Fibroblast of lung (primary cell): ENCODE data around the gene BRINP3. TPM values are rescaled to one million over a fixed set of nuclear protein-coding genes. Genes with fewer than 3 reads are reported as not detected.

Experiments used
- DNase-seq, 2 donors: peaks; one replicate each; pipeline versions ENCODE4 v3.0.0 to v3.0.0-alpha.2; 2010; ENCODE audit warnings: low read depth in 2 of 2
- H2AFZ ChIP-seq: 2 replicates; pipeline ENCODE4 v1.5.1; 2012; ENCODE audit warnings: low read length, control low read depth, inconsistent platforms
- H3K27ac ChIP-seq: 2 replicates; pipeline ENCODE4 v1.5.1; 2011; ENCODE audit warnings: low read length, control low read depth; ENCODE audit not compliant: insufficient read depth
- H3K27me3 ChIP-seq: 2 replicates; pipeline ENCODE4 v1.5.1; 2011; ENCODE audit warnings: mild to moderate bottlenecking, low read length; ENCODE audit not compliant: control insufficient read depth, insufficient read depth
- H3K36me3 ChIP-seq: 2 replicates; pipeline ENCODE4 v1.5.1; 2011; ENCODE audit warnings: low read length; ENCODE audit not compliant: control insufficient read depth, insufficient read depth
- H3K4me1 ChIP-seq: 2 replicates; pipeline ENCODE4 v1.5.1; 2011; ENCODE audit warnings: low read length; ENCODE audit not compliant: control insufficient read depth, insufficient read depth; ENCODE audit errors: extremely low read depth
- H3K4me2 ChIP-seq: 2 replicates; pipeline ENCODE4 v1.5.1; 2011; ENCODE audit warnings: low read length, control low read depth; ENCODE audit not compliant: insufficient read depth; ENCODE audit errors: extremely low read depth
- H3K4me3 ChIP-seq, 4 experiments: fragments of 200-600 bp in 1 of 4; sonication (generic) in 1 of 4; replicated peaks in 1 of 4; 2 replicates each; pipeline ENCODE4 v1.5.1; 2011 to 2016; ENCODE audit warnings: low read length in 4 of 4, low read depth in 3 of 4, mild to moderate bottlenecking in 3 of 4, control low read depth in 2 of 4, inconsistent platforms in 1 of 4, mixed read lengths in 1 of 4; ENCODE audit not compliant: insufficient read depth in 1 of 4; ENCODE audit errors: control extremely low read depth in 1 of 4
- H3K79me2 ChIP-seq: 2 replicates; pipeline ENCODE4 v1.5.1; 2012; ENCODE audit warnings: mild to moderate bottlenecking, low read length, inconsistent platforms; ENCODE audit not compliant: control insufficient read depth, insufficient read depth
- H3K9ac ChIP-seq: 2 replicates; pipeline ENCODE4 v1.5.1; 2011; ENCODE audit warnings: mild to moderate bottlenecking, low read length, control low read depth; ENCODE audit not compliant: insufficient read depth
- H3K9me3 ChIP-seq: 2 replicates; pipeline ENCODE4 v1.5.1; 2012; ENCODE audit warnings: low read depth, low read length; ENCODE audit not compliant: control insufficient read depth, insufficient read depth
- H4K20me1 ChIP-seq: 2 replicates; pipeline ENCODE4 v1.5.1; 2011; ENCODE audit warnings: low read length; ENCODE audit not compliant: control insufficient read depth, insufficient read depth; ENCODE audit errors: extremely low read depth
- CTCF ChIP-seq, 2 donors: IDR thresholded peaks in 1 of 2; conservative IDR thresholded peaks in 1 of 2; 1 replicate in 1 of 2; 2 replicates in 1 of 2; pipeline ENCODE4 v1.5.1; 2011 to 2012; ENCODE audit warnings: low read length in 2 of 2, control low read depth in 1 of 2, inconsistent platforms in 1 of 2, low read depth in 1 of 2, mild to moderate bottlenecking in 1 of 2
- EZH2 ChIP-seq: IDR thresholded peaks from 2 replicates; pipeline ENCODE4 v1.5.1; 2012; ENCODE audit warnings: low read length, control low read depth, mild to moderate bottlenecking; ENCODE audit errors: missing control alignments
- polyA plus RNA-seq, 2 donors: library from polyadenylated mRNA; depleted of rRNA in 1 of 2; stranded (reverse) in 1 of 2; unstranded in 1 of 2; fragments of >200 nt; gene quantifications; 2 replicates each; pipeline ENCODE4 v1.2.1, GENCODE V29; 2011 to 2012; ENCODE audit warnings: missing spikeins in 1 of 2
- total RNA-seq: library from RNA; depleted of rRNA; stranded (reverse); fragments of >200 nt; gene quantifications from 2 replicates; pipeline ENCODE4 v1.2.1, GENCODE V29; 2014

BRINP3 gene
- total and polyA plus RNA-seq, 2 donors (not counting 1 experiment from before 2014, with no cell fraction given): 0.26 to 18.8 TPM

DNA sequence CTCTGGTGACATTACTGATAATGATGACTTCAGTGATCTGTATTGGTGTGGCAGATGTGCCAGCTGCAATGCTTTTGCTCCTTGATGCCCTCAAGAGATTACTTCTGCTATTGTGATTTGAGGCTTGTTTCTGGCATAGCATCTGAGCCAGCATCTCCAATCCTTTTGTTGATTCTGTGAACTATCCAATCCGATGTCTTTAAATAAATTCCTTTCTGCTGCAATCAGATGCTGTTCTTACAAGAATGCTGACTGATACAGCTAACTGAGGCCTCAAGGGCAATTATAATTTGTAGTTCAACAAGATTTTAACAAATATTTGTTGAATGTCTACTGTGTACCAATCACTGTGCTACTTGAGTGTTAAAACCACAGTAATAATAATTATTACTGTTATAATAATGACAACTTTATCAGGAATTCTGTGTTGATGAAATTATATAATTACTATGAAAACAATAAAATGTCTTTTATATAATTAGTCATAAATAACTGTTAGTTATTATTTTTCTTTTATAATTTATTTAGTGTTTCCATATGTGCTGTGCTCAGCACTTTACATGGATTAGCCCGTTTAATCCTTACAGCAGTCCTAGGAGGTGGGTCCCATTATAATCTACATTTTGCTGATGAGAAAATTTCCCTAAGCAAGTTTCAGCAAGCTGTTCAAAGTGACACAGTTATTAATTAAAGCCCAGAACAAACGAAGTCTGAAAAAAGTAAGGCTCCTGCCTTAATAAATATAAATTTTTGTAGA, 308.2 kb downstream of the BRINP3 start:
- H3K4me3 ChIP-seq: no peak overlapping the region
- H3K79me2 ChIP-seq: no peaks in the 10 kb centered on the region
- no peak overlapping the region for H2AFZ ChIP-seq
- no peak overlapping the region for H3K4me2 ChIP-seq
- no peaks in the 10 kb centered on the region for H3K36me3 ChIP-seq
- H3K27ac ChIP-seq: no peak overlapping the region
- H3K9me3 ChIP-seq: no peaks in the 10 kb centered on the region
- DNase-seq: peak; percentile 56 to 88
- no peaks in the 10 kb centered on the region for H4K20me1 ChIP-seq
- H3K27me3 ChIP-seq: no peaks in the 10 kb centered on the region
- no peak for TF ChIP-seq CTCF (conservative IDR thresholded peaks at IDR 0.05 in 1 of 2, IDR thresholded peaks at IDR 0.05 in 1 of 2; ENCODE audit: low read depth in 1 of 2, low read length in 2 of 2)
- TF ChIP-seq EZH2: no peak
- no peaks in the 10 kb centered on the region for H3K4me1 ChIP-seq
- no peak overlapping the region for H3K9ac ChIP-seq

DNA sequence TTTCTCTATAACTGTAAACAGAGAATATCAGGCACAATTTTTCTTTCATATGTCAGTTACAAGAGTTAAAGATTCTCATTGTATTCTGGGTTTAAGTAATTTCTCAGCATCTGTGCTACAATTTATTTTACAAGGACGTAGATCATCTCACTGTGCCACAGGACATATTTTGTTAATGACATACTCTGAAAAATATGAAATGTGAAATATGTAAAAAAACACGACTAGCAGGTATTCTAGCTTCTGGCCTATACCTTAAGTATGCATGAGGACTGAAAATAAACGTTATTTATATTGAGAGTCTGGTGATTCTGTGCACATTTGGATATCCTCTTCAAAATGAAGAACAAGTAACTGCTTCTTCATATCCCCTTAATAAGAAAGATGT, 308.8 kb downstream of the BRINP3 start:
- H3K4me1 ChIP-seq: no peaks in the 10 kb centered on the region
- H3K4me3 ChIP-seq: no peak overlapping the region
- H2AFZ ChIP-seq: no peak overlapping the region
- H3K79me2 ChIP-seq: no peaks in the 10 kb centered on the region
- TF ChIP-seq CTCF (conservative IDR thresholded peaks at IDR 0.05 in 1 of 2, IDR thresholded peaks at IDR 0.05 in 1 of 2; ENCODE audit: low read depth in 1 of 2, low read length in 2 of 2) (no peak), EZH2 (no peak)
- H3K9me3 ChIP-seq: no peaks in the 10 kb centered on the region
- H4K20me1 ChIP-seq: no peaks in the 10 kb centered on the region
- no peak overlapping the region for H3K9ac ChIP-seq
- no peaks in the 10 kb centered on the region for H3K27me3 ChIP-seq
- no peak overlapping the region for H3K4me2 ChIP-seq
- no peak overlapping the region for H3K27ac ChIP-seq
- peak in 1 of 2 donors; percentile 39 for DNase-seq
- no peaks in the 10 kb centered on the region for H3K36me3 ChIP-seq

- Histone ChIP-seq H3K9ac (no peak overlapping the region), H3K4me1 (no peaks in the 10 kb centered on the region), H3K27ac (no peak overlapping the region), H3K27me3 (no peaks in the 10 kb centered on the region), H3K36me3 (no peaks in the 10 kb centered on the region), H4K20me1 (no peaks in the 10 kb centered on the region), H3K9me3 (no peaks in the 10 kb centered on the region), H3K4me2 (no peak overlapping the region), H2AFZ (no peak overlapping the region), H3K4me3 (no peak overlapping the region), H3K79me2 (no peaks in the 10 kb centered on the region)
- peak; percentile 47 to 97 for DNase-seq
- TF ChIP-seq EZH2 (no peak), CTCF (conservative IDR thresholded peaks at IDR 0.05 in 1 of 2, IDR thresholded peaks at IDR 0.05 in 1 of 2; ENCODE audit: low read depth in 1 of 2, low read length in 2 of 2) (no peak)
Observed at GRCh38 chr1:190168116-190168892, 309.4 kb downstream of the BRINP3 start.
